SK-N-SH treated with all-trans-retinoic acid at 6 μM for 48 hours (cell line): Measurements from ENCODE around the gene SLC7A9.

Experiments used
- ARNTL ChIP-seq: fragments of 450-650 bp; formaldehyde crosslinking; IDR thresholded peaks from 2 replicates; pipeline ENCODE4 v1.5.0; 2020; ENCODE audit warnings: low read depth, mild to moderate bottlenecking, moderate library complexity, borderline replicate concordance
- BACH2 ChIP-seq: fragments of 250-450 bp; sonication (Bioruptor Pico); IDR thresholded peaks from 2 replicates; pipeline ENCODE4 v1.9.0; 2021; ENCODE audit warnings: mild to moderate bottlenecking, borderline replicate concordance
- CSDC2 ChIP-seq: fragments of 250-450 bp; sonication (Bioruptor Pico); IDR thresholded peaks from 2 replicates; pipeline ENCODE4 v1.5.0; 2020; ENCODE audit warnings: mild to moderate bottlenecking, moderate library complexity
- ESRRG ChIP-seq: fragments of 250-450 bp; sonication (Bioruptor Pico); IDR thresholded peaks from 2 replicates; pipeline ENCODE4 v1.6.1; 2021; ENCODE audit warnings: mild to moderate bottlenecking
- PPARA ChIP-seq: fragments of 250-450 bp; sonication (Bioruptor Pico); IDR thresholded peaks from 2 replicates; pipeline ENCODE4 v1.5.0; 2020; ENCODE audit warnings: mild to moderate bottlenecking, borderline replicate concordance
- RARB ChIP-seq: fragments of 250-450 bp; sonication (Bioruptor Pico); IDR thresholded peaks from 2 replicates; pipeline ENCODE4 v1.8.0; 2021; ENCODE audit warnings: mild to moderate bottlenecking, moderate library complexity
- TCF4 ChIP-seq: fragments of 250-450 bp; sonication (Bioruptor Pico); IDR thresholded peaks from 2 replicates; pipeline ENCODE4 v1.8.0; 2021; ENCODE audit warnings: mild to moderate bottlenecking, moderate library complexity, borderline replicate concordance
- ZFP3 ChIP-seq: fragments of 250-450 bp; sonication (Bioruptor Pico); IDR thresholded peaks from 2 replicates; pipeline ENCODE4 v1.5.0; 2020; ENCODE audit warnings: mild to moderate bottlenecking, moderate library complexity
- ZFP30 ChIP-seq: fragments of 450-650 bp; formaldehyde crosslinking; IDR thresholded peaks from 2 replicates; pipeline ENCODE4 v1.5.0; 2022; ENCODE audit warnings: mild to moderate bottlenecking, moderate library complexity
- ZNF70 ChIP-seq: fragments of 450-650 bp; formaldehyde crosslinking; IDR thresholded peaks from 2 replicates; pipeline ENCODE4 v1.5.0; 2020; ENCODE audit warnings: mild to moderate bottlenecking, moderate library complexity
- ZNF8 ChIP-seq: fragments of 450-650 bp; formaldehyde crosslinking; IDR thresholded peaks from 2 replicates; pipeline ENCODE4 v1.5.0; 2020; ENCODE audit warnings: mild to moderate bottlenecking, moderate library complexity
- TF ChIP-seq, protein P1 (sequence below): fragments of 250-450 bp; sonication (Bioruptor Pico); IDR thresholded peaks from 2 replicates; pipeline ENCODE4 v1.8.0; 2021; ENCODE audit warnings: low read depth, mild to moderate bottlenecking, moderate library complexity, borderline replicate concordance
- TF ChIP-seq, protein P2 (sequence below): fragments of 250-450 bp; sonication (Bioruptor Pico); IDR thresholded peaks from 2 replicates; pipeline ENCODE4 v1.8.0; 2020; ENCODE audit warnings: mild to moderate bottlenecking, moderate library complexity, borderline replicate concordance
- TF ChIP-seq, protein P3 (sequence below): fragments of 250-450 bp; sonication (Bioruptor Pico); IDR thresholded peaks from 2 replicates; pipeline ENCODE4 v1.5.1; 2020; ENCODE audit warnings: low read depth, mild to moderate bottlenecking, moderate library complexity

DNA sequence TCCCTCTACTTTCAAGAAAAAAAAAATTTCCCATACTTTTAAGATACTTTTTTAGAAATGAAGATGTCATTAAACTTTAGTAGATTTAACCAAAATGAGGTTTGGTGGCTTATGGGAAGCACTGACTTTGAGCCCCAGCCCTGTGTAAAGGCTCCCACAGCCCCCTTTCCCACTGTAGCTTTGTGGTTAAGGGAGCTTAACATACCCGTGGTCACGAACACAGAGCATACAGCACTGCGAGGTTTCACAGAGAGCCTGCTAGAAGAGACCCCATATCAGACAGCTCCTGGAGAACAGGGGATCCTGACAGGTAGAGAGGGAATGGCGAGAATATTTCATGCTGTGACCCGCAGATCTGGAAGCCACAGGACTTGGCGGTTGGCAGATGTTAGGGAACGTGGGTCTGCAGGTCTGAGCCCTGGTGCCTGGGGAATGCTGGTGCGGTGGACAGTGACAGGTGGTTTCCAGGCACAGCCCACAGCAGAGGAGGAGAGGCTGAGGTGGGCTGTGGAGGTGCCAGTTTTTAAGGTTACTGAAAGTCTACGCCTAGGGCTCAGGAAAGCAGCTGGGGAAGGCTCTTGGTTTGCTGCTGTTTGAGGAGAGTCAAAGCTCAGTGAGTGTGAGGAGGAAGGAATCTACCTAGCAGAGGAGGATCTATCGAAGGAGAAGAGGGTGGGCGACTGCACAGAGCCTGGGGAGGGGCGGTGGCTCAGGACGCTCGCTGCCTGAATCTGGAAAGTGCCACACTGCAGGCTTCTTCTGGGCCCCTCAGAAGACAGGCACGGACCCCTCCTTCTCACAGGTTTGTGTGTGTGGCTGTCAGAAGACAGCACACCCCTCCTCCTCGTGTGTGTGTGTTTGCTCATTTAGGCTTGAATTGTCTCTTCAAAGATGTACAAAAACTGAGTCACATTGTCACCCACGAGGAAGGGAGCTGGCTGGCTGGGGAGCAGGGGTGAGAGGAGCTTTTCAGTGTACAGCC lies 49.9 kb downstream of the SLC7A9 start:
- TF ChIP-seq BACH2 (CRISPR knock-in tag): no peak
- TF ChIP-seq, protein P1, sequence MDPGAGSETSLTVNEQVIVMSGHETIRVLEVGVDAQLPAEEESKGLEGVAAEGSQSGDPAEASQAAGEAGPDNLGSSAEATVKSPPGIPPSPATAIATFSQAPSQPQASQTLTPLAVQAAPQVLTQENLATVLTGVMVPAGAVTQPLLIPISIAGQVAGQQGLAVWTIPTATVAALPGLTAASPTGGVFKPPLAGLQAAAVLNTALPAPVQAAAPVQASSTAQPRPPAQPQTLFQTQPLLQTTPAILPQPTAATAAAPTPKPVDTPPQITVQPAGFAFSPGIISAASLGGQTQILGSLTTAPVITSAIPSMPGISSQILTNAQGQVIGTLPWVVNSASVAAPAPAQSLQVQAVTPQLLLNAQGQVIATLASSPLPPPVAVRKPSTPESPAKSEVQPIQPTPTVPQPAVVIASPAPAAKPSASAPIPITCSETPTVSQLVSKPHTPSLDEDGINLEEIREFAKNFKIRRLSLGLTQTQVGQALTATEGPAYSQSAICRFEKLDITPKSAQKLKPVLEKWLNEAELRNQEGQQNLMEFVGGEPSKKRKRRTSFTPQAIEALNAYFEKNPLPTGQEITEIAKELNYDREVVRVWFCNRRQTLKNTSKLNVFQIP (CRISPR knock-in tag): no peak
- TF ChIP-seq ZNF8 (CRISPR knock-in tag): no peak
- TF ChIP-seq, protein P2, sequence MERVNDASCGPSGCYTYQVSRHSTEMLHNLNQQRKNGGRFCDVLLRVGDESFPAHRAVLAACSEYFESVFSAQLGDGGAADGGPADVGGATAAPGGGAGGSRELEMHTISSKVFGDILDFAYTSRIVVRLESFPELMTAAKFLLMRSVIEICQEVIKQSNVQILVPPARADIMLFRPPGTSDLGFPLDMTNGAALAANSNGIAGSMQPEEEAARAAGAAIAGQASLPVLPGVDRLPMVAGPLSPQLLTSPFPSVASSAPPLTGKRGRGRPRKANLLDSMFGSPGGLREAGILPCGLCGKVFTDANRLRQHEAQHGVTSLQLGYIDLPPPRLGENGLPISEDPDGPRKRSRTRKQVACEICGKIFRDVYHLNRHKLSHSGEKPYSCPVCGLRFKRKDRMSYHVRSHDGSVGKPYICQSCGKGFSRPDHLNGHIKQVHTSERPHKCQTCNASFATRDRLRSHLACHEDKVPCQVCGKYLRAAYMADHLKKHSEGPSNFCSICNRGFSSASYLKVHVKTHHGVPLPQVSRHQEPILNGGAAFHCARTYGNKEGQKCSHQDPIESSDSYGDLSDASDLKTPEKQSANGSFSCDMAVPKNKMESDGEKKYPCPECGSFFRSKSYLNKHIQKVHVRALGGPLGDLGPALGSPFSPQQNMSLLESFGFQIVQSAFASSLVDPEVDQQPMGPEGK (CRISPR knock-in tag): no peak
- TF ChIP-seq ZFP3 (CRISPR knock-in tag): no peak
- no peak for TF ChIP-seq CSDC2 (CRISPR knock-in tag)
- TF ChIP-seq ZNF70 (CRISPR knock-in tag): no peak
- TF ChIP-seq, protein P3, sequence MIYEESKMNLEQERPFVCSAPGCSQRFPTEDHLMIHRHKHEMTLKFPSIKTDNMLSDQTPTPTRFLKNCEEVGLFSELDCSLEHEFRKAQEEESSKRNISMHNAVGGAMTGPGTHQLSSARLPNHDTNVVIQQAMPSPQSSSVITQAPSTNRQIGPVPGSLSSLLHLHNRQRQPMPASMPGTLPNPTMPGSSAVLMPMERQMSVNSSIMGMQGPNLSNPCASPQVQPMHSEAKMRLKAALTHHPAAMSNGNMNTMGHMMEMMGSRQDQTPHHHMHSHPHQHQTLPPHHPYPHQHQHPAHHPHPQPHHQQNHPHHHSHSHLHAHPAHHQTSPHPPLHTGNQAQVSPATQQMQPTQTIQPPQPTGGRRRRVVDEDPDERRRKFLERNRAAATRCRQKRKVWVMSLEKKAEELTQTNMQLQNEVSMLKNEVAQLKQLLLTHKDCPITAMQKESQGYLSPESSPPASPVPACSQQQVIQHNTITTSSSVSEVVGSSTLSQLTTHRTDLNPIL (CRISPR knock-in tag): no peak
- TF ChIP-seq ARNTL (CRISPR knock-in tag): no peak
- no peak for TF ChIP-seq ZFP30 (CRISPR knock-in tag)
- TF ChIP-seq ESRRG (CRISPR knock-in tag): no peak
- no peak for TF ChIP-seq RARB
- no peak for TF ChIP-seq PPARA (CRISPR knock-in tag)
- TF ChIP-seq TCF4 (CRISPR knock-in tag): no peak
